DOHH2 (cell line): ENCODE data around the gene SMIM3.
A peak's percentile ranks its signal among the peaks of the same experiment; 100 is the strongest.

Source experiments
- H3F3A ChIP-seq: fragments of 200-600 bp; sonication (generic), shearing (Covaris generic); 2 replicates; pipeline ENCODE4 v1.6.0; 2016; ENCODE audit warnings: antibody characterized with exemption, mild to moderate bottlenecking; ENCODE audit not compliant: control insufficient read depth, insufficient read depth
- H3K27ac ChIP-seq: fragments of 200-600 bp; sonication (generic); 2 replicates; pipeline ENCODE4 v1.5.1; 2014; ENCODE audit warnings: low read depth, mild to moderate bottlenecking, low read length, moderate library complexity
- H3K27me3 ChIP-seq: fragments of 200-600 bp; sonication (generic); 2 replicates; pipeline ENCODE4 v1.6.1; 2014; ENCODE audit warnings: mild to moderate bottlenecking, low read length, mixed read lengths; ENCODE audit not compliant: control insufficient read depth
- H3K36me3 ChIP-seq: fragments of 200-600 bp; sonication (generic); 2 replicates; pipeline ENCODE4 v1.6.1; 2014; ENCODE audit warnings: mild to moderate bottlenecking, low read length, moderate library complexity, mixed read lengths; ENCODE audit not compliant: control insufficient read depth
- H3K4me1 ChIP-seq: fragments of 200-600 bp; sonication (generic); 2 replicates; pipeline ENCODE4 v1.6.1; 2014; ENCODE audit warnings: mild to moderate bottlenecking, low read length, mixed read lengths; ENCODE audit not compliant: control insufficient read depth
- H3K4me2 ChIP-seq: fragments of 200-600 bp; sonication (generic); 2 replicates; pipeline ENCODE4 v1.6.0; 2014; ENCODE audit warnings: mild to moderate bottlenecking, low read length, moderate library complexity
- H3K4me3 ChIP-seq: fragments of 200-600 bp; sonication (generic); 2 replicates; pipeline ENCODE4 v1.5.1; 2014; ENCODE audit warnings: mild to moderate bottlenecking, low read length, mixed read lengths
- H3K79me2 ChIP-seq: fragments of 200-600 bp; sonication (generic); 2 replicates; pipeline ENCODE4 v1.6.1; 2014; ENCODE audit warnings: mild to moderate bottlenecking, low read length, mixed read lengths; ENCODE audit not compliant: control insufficient read depth
- H3K9me2 ChIP-seq: fragments of 200-600 bp; sonication (generic); replicated peaks from 2 replicates; pipeline ENCODE4 v1.6.1; 2014; ENCODE audit warnings: mild to moderate bottlenecking, low read length, mixed read lengths; ENCODE audit not compliant: control insufficient read depth
- H3K9me3 ChIP-seq: fragments of 200-600 bp; sonication (generic); 2 replicates; pipeline ENCODE4 v1.6.1; 2014; ENCODE audit warnings: antibody characterized with exemption, low read length, mixed read lengths; ENCODE audit not compliant: control insufficient read depth, insufficient read depth
- H4K20me1 ChIP-seq: fragments of 200-600 bp; sonication (generic); 2 replicates; pipeline ENCODE4 v1.6.0; 2014; ENCODE audit warnings: low read depth, mild to moderate bottlenecking, antibody characterized with exemption, low read length, moderate library complexity; ENCODE audit not compliant: control insufficient read depth, insufficient read depth
- CTCF ChIP-seq: fragments of 200-600 bp; sonication (generic); IDR thresholded peaks from one replicate; pipeline ENCODE4 v1.5.1; 2014; ENCODE audit warnings: antibody characterized with exemption, mild to moderate bottlenecking, low read depth, low read length; ENCODE audit not compliant: poor library complexity, severe bottlenecking
- EZH2phosphoT487 ChIP-seq: fragments of 200-600 bp; sonication (generic); IDR thresholded peaks from 2 replicates; pipeline ENCODE4 v1.6.1; 2017; ENCODE audit warnings: borderline replicate concordance, mild to moderate bottlenecking, antibody characterized with exemption, low read length, moderate library complexity, mixed read lengths

Gene SMIM3

GRCh38 chr5:150781706-150782614 is 3.4 kb downstream of the SMIM3 start:
- Histone ChIP-seq H3K4me2 (no peak overlapping the region), H3F3A (no peaks in the 10 kb centered on the region), H3K27me3 (peaks cover 16% of the 10 kb centered on the region), H3K9me3 (no peaks in the 10 kb centered on the region), H4K20me1 (no peaks in the 10 kb centered on the region), H3K36me3 (no peaks in the 10 kb centered on the region), H3K4me1 (peaks cover 28% of the 10 kb centered on the region), H3K4me3 (no peak overlapping the region), H3K9me2 (no peaks in the 10 kb centered on the region), H3K27ac (no peak overlapping the region), H3K79me2 (no peaks in the 10 kb centered on the region)
- TF ChIP-seq EZH2phosphoT487 (no peak), CTCF (no peak)

- H3K9me3 ChIP-seq = no peaks in the 10 kb centered on the region
- peaks cover 28% of the 10 kb centered on the region for H3K4me1 ChIP-seq
- no peaks in the 10 kb centered on the region for H3F3A ChIP-seq
- H3K36me3 ChIP-seq = no peaks in the 10 kb centered on the region
- no peaks in the 10 kb centered on the region for H4K20me1 ChIP-seq
- peaks cover 17% of the 10 kb centered on the region for H3K27me3 ChIP-seq
- H3K4me3 ChIP-seq = no peak overlapping the region
- no peak for TF ChIP-seq EZH2phosphoT487
- TF ChIP-seq CTCF = no peak
- no peaks in the 10 kb centered on the region for H3K9me2 ChIP-seq
- H3K4me2 ChIP-seq = no peak overlapping the region
- no peaks in the 10 kb centered on the region for H3K79me2 ChIP-seq
- H3K27ac ChIP-seq = no peak overlapping the region
Observed at GRCh38 chr5:150782850-150783249, 4.3 kb downstream of the SMIM3 start.

- no peak overlapping the region for H3K27ac ChIP-seq
Observed at GRCh38 chr5:150783422-150783928, 4.9 kb downstream of the SMIM3 start.

More at GRCh38 chr5:150783422-150783928, 4.9 kb downstream of the SMIM3 start:
- no peaks in the 10 kb centered on the region for H3K9me3 ChIP-seq
- TF ChIP-seq EZH2phosphoT487 (no peak), CTCF (no peak)
- 0 out of 2 replicates have a peak overlapping the region, but pooled peaks have one; percentile 5 for H3K4me2 ChIP-seq
- H3F3A ChIP-seq = no peaks in the 10 kb centered on the region
- H3K27me3 ChIP-seq = peaks cover 13% of the 10 kb centered on the region
- no peaks in the 10 kb centered on the region for H4K20me1 ChIP-seq
- no peak overlapping the region for H3K4me3 ChIP-seq
- no peaks in the 10 kb centered on the region for H3K9me2 ChIP-seq
- no peaks in the 10 kb centered on the region for H3K36me3 ChIP-seq
- H3K79me2 ChIP-seq = no peaks in the 10 kb centered on the region
- peaks cover 28% of the 10 kb centered on the region for H3K4me1 ChIP-seq
